MCF 10A (cell line): ENCODE results near the gene ACER3. TPM values are rescaled to one million over a fixed set of nuclear protein-coding genes. Genes with fewer than 3 reads are reported as not detected.

ENCODE experiments used
- BruUV-seq: library from RNA; stranded (reverse); fragments of 400-500 nt; replicated peaks from 2 replicates; lab custom pipeline; 2021; lab: Mats Ljungman, UMichigan
- CTCF ChIA-PET: fragments of 300-600 bp; sonication (Branson Sonifier 250); formaldehyde crosslinking; extraction: SDS; loops from one replicate; lab custom pipeline; 2021; ENCODE audit warnings: antibody characterized with exemption, inconsistent platforms; lab: Yijun Ruan, JAX
- POLR2A ChIA-PET: fragments of 300-600, 350-650 bp; sonication (Branson Sonifier 250); formaldehyde crosslinking; extraction: SDS; loops from one replicate; lab custom pipeline; 2020; ENCODE audit warnings: antibody characterized with exemption, inconsistent platforms; lab: Yijun Ruan, JAX
- DNase-seq: peaks from one replicate; pipeline ENCODE4 v3.0.0-alpha.2; 2018; ENCODE audit not compliant: unreplicated experiment
- H3K27ac Mint-ChIP-seq: one replicate; pipeline ENCODE4 v1.8.0; 2022; ENCODE audit warnings: mild to moderate bottlenecking, low read depth, mixed read lengths; ENCODE audit not compliant: unreplicated experiment
- H3K27me3 Mint-ChIP-seq: one replicate; pipeline ENCODE4 v1.8.0; 2022; ENCODE audit warnings: mixed read lengths; ENCODE audit not compliant: insufficient read depth, unreplicated experiment
- H3K36me3 Mint-ChIP-seq: one replicate; pipeline ENCODE4 v1.8.0; 2022; ENCODE audit warnings: mild to moderate bottlenecking, moderate library complexity, mixed read lengths; ENCODE audit not compliant: insufficient read depth, unreplicated experiment
- H3K4me1 Mint-ChIP-seq: one replicate; pipeline ENCODE4 v1.8.0; 2022; ENCODE audit warnings: mixed read lengths; ENCODE audit not compliant: insufficient read depth, unreplicated experiment
- H3K4me3 Mint-ChIP-seq: one replicate; pipeline ENCODE4 v1.8.0; 2022; ENCODE audit warnings: mild to moderate bottlenecking, moderate library complexity, mixed read lengths; ENCODE audit not compliant: unreplicated experiment
- H3K9me3 Mint-ChIP-seq: one replicate; pipeline ENCODE4 v1.8.0; 2022; ENCODE audit warnings: mixed read lengths; ENCODE audit not compliant: unreplicated experiment
- intact Hi-C: fragments of 100-400 bp; cut with micrococcal nuclease; formaldehyde crosslinking; loops from 2 replicates; pipeline ENCODE4 v1.14.1; 2022
- total RNA-seq: library from RNA; stranded (reverse); gene quantifications from 2 replicates; pipeline ENCODE4 v1.2.3, GENCODE V29; 2022
- TF ChIP-seq, protein P1 (sequence below): fragments of 200-600 bp; IDR thresholded peaks from one replicate; pipeline ENCODE4 v1.8.0; 2022; ENCODE audit warnings: antibody characterized with exemption, mild to moderate bottlenecking; ENCODE audit not compliant: unreplicated experiment

ACER3 gene
- total RNA-seq, 1 experiment from 2014 or later = 12.7 TPM

GRCh38 chr11:76946223-76946622, 85.5 kb downstream of the ACER3 start:
- intact Hi-C loops = no loop called here
- POLR2A ChIA-PET = no interaction called here
- Mint-ChIP-seq H3K4me1 (no peaks in the 10 kb centered on the region), H3K36me3 (no peaks in the 10 kb centered on the region), H3K27me3 (no peaks in the 10 kb centered on the region), H3K9me3 (peaks cover 15% of the 10 kb centered on the region), H3K27ac (no peak overlapping the region), H3K4me3 (no peak overlapping the region)
- no TSS peak for BruUV-seq
- no peak for DNase-seq
- TF ChIP-seq, protein P1, sequence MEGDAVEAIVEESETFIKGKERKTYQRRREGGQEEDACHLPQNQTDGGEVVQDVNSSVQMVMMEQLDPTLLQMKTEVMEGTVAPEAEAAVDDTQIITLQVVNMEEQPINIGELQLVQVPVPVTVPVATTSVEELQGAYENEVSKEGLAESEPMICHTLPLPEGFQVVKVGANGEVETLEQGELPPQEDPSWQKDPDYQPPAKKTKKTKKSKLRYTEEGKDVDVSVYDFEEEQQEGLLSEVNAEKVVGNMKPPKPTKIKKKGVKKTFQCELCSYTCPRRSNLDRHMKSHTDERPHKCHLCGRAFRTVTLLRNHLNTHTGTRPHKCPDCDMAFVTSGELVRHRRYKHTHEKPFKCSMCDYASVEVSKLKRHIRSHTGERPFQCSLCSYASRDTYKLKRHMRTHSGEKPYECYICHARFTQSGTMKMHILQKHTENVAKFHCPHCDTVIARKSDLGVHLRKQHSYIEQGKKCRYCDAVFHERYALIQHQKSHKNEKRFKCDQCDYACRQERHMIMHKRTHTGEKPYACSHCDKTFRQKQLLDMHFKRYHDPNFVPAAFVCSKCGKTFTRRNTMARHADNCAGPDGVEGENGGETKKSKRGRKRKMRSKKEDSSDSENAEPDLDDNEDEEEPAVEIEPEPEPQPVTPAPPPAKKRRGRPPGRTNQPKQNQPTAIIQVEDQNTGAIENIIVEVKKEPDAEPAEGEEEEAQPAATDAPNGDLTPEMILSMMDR = no peak
- CTCF ChIA-PET = interaction anchor here (0.8 kb wide), 1 partner anchor 27 kb away, joined by 3 read pairs; no protein-coding TSS in a partner anchor

DNA sequence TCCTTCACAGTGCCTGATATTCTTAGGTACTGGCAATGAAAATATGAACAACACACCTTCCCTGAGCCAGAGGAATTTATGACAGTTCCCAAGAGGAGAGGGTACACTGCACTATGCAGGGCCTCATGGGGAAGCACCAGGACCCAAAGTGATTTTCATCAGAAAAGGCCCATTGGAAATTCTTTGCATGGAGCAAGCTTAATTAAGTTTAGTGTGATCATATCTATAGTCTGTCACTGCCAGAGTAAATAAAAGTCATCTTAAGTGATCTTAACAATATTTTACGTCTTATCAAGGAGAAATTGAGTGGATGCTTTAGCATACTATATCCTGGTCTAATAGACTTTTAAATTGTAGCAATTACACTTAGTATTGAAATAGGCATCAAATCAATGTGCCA, 86.5 kb downstream of the ACER3 start:
- H3K36me3 Mint-ChIP-seq = no peaks in the 10 kb centered on the region
- H3K27me3 Mint-ChIP-seq = no peaks in the 10 kb centered on the region
- TF ChIP-seq, protein P1 = no peak
- no peaks in the 10 kb centered on the region for H3K4me1 Mint-ChIP-seq
- intact Hi-C loops = no loop called here
- no peak overlapping the region for H3K27ac Mint-ChIP-seq
- ChIA-PET POLR2A (interaction anchor here (1.4 kb wide), 1 partner anchor 8 kb away, joined by 3 read pairs; no protein-coding TSS in a partner anchor), CTCF (no interaction called here)
- H3K4me3 Mint-ChIP-seq = no peak overlapping the region
- no peak for DNase-seq
- no TSS peak for BruUV-seq
- peaks cover 15% of the 10 kb centered on the region for H3K9me3 Mint-ChIP-seq

DNA sequence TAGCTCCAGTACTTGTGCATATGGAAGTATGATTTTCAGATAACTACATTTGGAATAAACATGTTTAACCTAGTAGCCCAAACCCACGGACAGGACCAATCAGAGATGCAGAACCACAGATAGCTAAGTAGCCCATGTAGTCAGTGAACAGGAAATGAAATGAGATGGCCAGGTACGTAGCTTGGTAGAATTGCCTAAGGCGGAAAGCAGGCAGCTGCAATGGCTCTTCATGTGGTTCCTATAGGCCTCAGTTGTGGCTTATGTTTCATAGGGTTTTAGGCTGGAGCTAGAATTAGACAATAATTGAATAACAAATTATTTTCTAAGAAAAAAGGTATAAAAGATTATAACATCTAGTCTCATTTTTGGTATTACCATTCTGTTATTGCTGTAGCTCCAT, 87.1 kb downstream of the ACER3 start:
- Mint-ChIP-seq H3K36me3 (no peaks in the 10 kb centered on the region), H3K4me3 (no peak overlapping the region), H3K27me3 (no peaks in the 10 kb centered on the region), H3K27ac (no peak overlapping the region), H3K9me3 (peaks cover 15% of the 10 kb centered on the region), H3K4me1 (no peaks in the 10 kb centered on the region)
- POLR2A ChIA-PET = interaction anchor here (0.5 to 1.4 kb wide), 2 partner anchors 9 to 1579 kb away, joined by 3 read pairs; no protein-coding TSS in a partner anchor
- no peak for DNase-seq
- CTCF ChIA-PET = no interaction called here
- no TSS peak for BruUV-seq
- TF ChIP-seq, protein P1 = no peak
- intact Hi-C loops = no loop called here

DNA sequence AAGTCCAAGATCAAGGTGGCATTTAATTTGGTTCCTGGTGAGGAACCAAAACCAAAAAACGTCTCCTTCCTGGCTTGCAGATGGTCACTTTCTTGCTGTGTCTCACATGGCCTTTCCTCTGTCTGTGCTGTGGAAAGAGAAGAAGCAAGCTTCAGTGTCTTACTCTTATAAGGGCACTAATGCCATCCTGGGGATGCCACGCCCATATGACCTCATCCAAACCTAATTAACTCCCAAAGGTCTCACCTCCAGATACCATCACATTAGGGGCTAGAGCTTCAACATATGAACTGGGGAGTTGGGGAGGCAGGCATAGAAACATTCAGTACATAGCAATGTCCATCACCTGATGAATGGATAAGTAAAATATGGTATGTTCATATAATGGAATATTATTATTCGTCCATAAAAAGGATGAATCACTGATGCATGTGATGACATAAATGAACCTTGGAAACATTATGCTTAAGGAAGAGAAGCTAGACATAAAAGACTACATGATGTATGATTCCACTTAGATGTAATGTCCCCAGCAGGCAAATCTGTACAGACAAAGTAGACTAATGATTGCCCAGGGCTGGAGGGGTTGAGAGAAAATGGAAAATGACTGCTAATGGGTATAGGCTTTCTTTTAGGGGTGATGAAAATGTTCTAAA, 94.9 kb downstream of the ACER3 start:
- H3K4me1 Mint-ChIP-seq = no peaks in the 10 kb centered on the region

More for the DNA sequence above, 94.9 kb downstream of the ACER3 start:
- H3K36me3 Mint-ChIP-seq = peaks cover 7% of the 10 kb centered on the region
- intact Hi-C loops = no loop called here
- DNase-seq = no peak
- CTCF ChIA-PET = no interaction called here
- H3K27ac Mint-ChIP-seq = no peak overlapping the region
- no TSS peak for BruUV-seq
- no peak overlapping the region for H3K4me3 Mint-ChIP-seq
- H3K9me3 Mint-ChIP-seq = no peaks in the 10 kb centered on the region
- TF ChIP-seq, protein P1 = no peak
- POLR2A ChIA-PET = no interaction called here
- no peaks in the 10 kb centered on the region for H3K27me3 Mint-ChIP-seq
